Measurements from ENCODE around the gene ARHGEF25.
"Not testable (repeated sequence)": the region's sequence is repeated elsewhere in the genome, so short reads cannot be mapped to it uniquely, and the experiment has no call there.

Gene ARHGEF25

GRCh38 chr12:57640175-57641042 is 29.2 kb downstream of the ARHGEF25 start:
- no peak for DNase-seq
- TF ChIP-seq CTCF (IDR thresholded peaks at IDR 0.05; ENCODE audit: low read depth, low read length, missing control alignments), result no peak
- H3K4me3 ChIP-seq (ENCODE audit: low read depth, low read length), result no peak overlapping the region
- no peaks in the 10 kb centered on the region for H3K36me3 ChIP-seq (replicated peaks)
- peaks cover 2% of the 10 kb centered on the region for H3K27me3 ChIP-seq (replicated peaks)
- no peak overlapping the region for H3K27ac ChIP-seq
- in situ Hi-C loops (cut with HindIII; ENCODE audit: low pct_ligation_motif_present, low sequenced_read_pairs), result no loop called here

GRCh38 chr12:57641699-57642442 is 30.6 kb downstream of the ARHGEF25 start:
- H3K4me3 ChIP-seq (ENCODE audit: low read depth, low read length), result no peak overlapping the region
- TF ChIP-seq CTCF (IDR thresholded peaks at IDR 0.05; ENCODE audit: low read depth, low read length, missing control alignments), result no peak
- H3K27me3 ChIP-seq (replicated peaks), result peaks cover 2% of the 10 kb centered on the region
- in situ Hi-C loops (cut with HindIII; ENCODE audit: low pct_ligation_motif_present, low sequenced_read_pairs), result no loop called here
- no peaks in the 10 kb centered on the region for H3K36me3 ChIP-seq (replicated peaks)
- DNase-seq, result no peak
- no peak overlapping the region for H3K27ac ChIP-seq

- DNase-seq; H3K27me3 ChIP-seq (replicated peaks); H3K4me3 ChIP-seq (ENCODE audit: low read depth, low read length); H3K27ac ChIP-seq; in situ Hi-C loops (cut with HindIII; ENCODE audit: low pct_ligation_motif_present, low sequenced_read_pairs); H3K36me3 ChIP-seq (replicated peaks): not testable (repeated sequence)
These were observed 34.9 kb downstream of the ARHGEF25 start for GRCh38 chr12:57645990-57646658.

- H3K4me3 ChIP-seq (ENCODE audit: low read depth, low read length); H3K36me3 ChIP-seq (replicated peaks); DNase-seq; H3K27ac ChIP-seq; H3K27me3 ChIP-seq (replicated peaks); in situ Hi-C loops (cut with HindIII; ENCODE audit: low pct_ligation_motif_present, low sequenced_read_pairs): not testable (repeated sequence)
These were observed 35.4 kb downstream of the ARHGEF25 start for GRCh38 chr12:57646659-57647049.

GRCh38 chr12:57654042-57654441 is 42.8 kb downstream of the ARHGEF25 start:
- Histone ChIP-seq H3K27me3 (replicated peaks) (no peaks in the 10 kb centered on the region), H3K27ac (no peak overlapping the region), H3K4me3 (ENCODE audit: low read depth, low read length) (no peak overlapping the region), H3K36me3 (replicated peaks) (no peaks in the 10 kb centered on the region)
- no peak for DNase-seq
- in situ Hi-C loops (cut with HindIII; ENCODE audit: low pct_ligation_motif_present, low sequenced_read_pairs), result no loop called here
- no peak for TF ChIP-seq CTCF (IDR thresholded peaks at IDR 0.05; ENCODE audit: low read depth, low read length, missing control alignments)

- no peaks in the 10 kb centered on the region for H3K36me3 ChIP-seq (replicated peaks)
- in situ Hi-C loops (cut with HindIII; ENCODE audit: low pct_ligation_motif_present, low sequenced_read_pairs), result no loop called here
- no peaks in the 10 kb centered on the region for H3K27me3 ChIP-seq (replicated peaks)
- H3K4me3 ChIP-seq (ENCODE audit: low read depth, low read length), result no peak overlapping the region
- H3K27ac ChIP-seq, result no peak overlapping the region
- no peak for TF ChIP-seq CTCF (IDR thresholded peaks at IDR 0.05; ENCODE audit: low read depth, low read length, missing control alignments)
- DNase-seq, result no peak
These were observed 44.5 kb downstream of the ARHGEF25 start for GRCh38 chr12:57655541-57656240.

GRCh38 chr12:57656408-57656807 is 45.2 kb downstream of the ARHGEF25 start:
- H3K27ac ChIP-seq; H3K27me3 ChIP-seq (replicated peaks); DNase-seq; H3K36me3 ChIP-seq (replicated peaks); in situ Hi-C loops (cut with HindIII; ENCODE audit: low pct_ligation_motif_present, low sequenced_read_pairs); H3K4me3 ChIP-seq (ENCODE audit: low read depth, low read length): not testable (repeated sequence)
